Glomerular visceral epithelial cell (primary cell): ENCODE data around the gene RFX7.
"Not testable (repeated sequence)": the region's sequence is repeated elsewhere in the genome, so short reads cannot be mapped to it uniquely, and the experiment has no call there.

Source experiments
- DNase-seq: peaks from one replicate; pipeline ENCODE4 v3.0.0-alpha.2; 2016; ENCODE audit errors: extremely low spot score

The RFX7 gene

GRCh38 chr15:56243163-56244037, at the start of gene RFX7:
RFX7 (minus strand) TSS chr15:56243879; CDS start chr15:56243285, 594 bp downstream.
- peak; percentile 79 for DNase-seq

DNA sequence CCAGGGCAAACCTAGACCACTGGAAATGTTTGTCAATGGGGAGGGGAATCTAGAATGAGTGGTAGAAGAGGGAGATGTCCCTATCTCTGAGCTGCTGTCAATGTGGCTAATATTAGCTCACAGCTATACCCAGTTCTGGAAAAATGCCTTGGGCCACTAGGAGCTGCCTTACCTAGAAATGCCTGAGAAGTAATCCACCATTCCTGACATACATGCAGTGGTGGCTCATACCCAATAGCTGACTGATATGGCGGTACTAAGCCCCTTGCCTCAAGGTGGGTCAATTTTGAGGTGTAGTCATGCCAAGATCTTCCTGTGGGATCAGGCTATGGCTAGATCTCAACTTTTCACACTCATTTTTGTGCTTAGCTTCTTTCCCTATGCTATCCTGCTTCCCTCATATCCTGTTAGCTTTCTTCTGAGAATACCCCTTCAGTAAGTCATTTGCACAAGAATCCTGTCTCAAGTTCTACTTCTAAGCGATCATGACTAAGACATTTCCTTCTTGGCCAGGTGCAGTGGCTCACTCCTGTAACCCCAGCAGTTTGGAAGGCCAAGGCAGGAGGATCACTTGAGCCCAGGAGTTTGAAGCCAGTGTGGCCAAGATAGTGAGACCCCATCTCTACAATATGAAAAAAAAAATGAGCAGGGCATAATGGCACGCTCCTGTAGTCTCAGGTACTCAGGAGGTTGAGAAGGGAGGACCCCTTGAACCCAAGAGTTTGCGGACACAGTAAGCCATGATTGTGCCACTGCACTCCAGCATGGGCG, 49.1 kb upstream of the RFX7 start:
- DNase-seq = no peak

DNA sequence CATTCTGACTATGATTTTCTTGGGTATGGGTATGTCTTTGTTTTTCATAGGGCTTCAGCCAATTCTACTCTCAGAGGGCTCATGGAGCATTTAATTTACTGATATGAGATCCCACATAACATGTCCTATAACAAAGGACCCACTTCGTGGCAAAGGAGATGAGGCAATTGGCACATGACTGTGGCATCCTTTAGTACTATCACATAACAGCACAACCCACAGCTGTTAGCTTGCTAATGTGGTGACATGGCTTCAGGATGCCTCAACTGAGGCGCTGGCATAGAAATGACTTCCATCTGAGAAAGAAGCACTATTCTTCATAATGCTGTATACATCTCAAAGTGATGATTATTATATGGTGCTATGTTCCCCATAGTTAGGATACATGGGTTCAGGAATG, 48.1 kb upstream of the RFX7 start:
- no peak for DNase-seq

- no peak for DNase-seq
These were observed 42.5 kb upstream of the RFX7 start for GRCh38 chr15:56286213-56286612.

DNA sequence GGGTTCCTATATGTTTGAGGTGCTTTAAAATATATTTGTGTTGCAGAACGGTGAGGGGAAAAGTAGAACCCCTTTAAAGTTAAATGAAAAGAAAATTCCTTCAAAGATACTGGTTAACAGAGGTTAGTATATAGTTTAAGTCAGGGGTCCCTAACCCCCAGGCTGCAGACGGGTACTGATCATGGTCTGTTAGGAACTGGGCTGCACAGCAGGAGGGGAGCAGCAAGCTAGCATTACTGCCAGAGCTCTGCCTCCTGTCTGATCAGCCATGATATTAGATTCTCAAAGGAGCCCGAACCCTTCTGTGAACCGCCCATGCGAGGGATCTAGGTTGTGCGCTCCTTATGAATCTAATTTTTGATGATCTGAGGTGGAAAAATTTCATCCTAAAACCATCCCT, 37.5 kb upstream of the RFX7 start:
- no peak for DNase-seq

GRCh38 chr15:56273724-56274123, 30.0 kb upstream of the RFX7 start:
- no peak for DNase-seq

DNA sequence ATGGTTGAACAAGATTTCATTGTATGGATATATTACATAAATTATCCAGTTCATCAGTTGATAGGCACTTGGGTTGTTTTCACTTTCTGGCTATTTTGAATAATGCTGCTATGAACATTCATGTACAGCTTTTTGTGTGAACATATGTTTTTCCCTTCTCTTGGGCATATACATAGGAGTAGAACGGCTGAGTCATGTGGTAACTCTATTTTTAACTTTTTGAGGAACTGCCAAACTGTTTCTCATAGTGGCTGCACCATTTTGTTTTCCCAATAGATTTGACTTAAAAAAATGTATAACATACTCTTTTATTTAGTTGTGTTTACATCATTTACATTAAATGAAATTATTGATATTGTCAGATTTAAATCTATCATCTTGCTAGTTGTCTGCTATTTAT, 28.8 kb upstream of the RFX7 start:
- DNase-seq = no peak

- DNase-seq = not testable (repeated sequence)
These were observed 22.8 kb upstream of the RFX7 start for GRCh38 chr15:56266465-56266864.

DNA sequence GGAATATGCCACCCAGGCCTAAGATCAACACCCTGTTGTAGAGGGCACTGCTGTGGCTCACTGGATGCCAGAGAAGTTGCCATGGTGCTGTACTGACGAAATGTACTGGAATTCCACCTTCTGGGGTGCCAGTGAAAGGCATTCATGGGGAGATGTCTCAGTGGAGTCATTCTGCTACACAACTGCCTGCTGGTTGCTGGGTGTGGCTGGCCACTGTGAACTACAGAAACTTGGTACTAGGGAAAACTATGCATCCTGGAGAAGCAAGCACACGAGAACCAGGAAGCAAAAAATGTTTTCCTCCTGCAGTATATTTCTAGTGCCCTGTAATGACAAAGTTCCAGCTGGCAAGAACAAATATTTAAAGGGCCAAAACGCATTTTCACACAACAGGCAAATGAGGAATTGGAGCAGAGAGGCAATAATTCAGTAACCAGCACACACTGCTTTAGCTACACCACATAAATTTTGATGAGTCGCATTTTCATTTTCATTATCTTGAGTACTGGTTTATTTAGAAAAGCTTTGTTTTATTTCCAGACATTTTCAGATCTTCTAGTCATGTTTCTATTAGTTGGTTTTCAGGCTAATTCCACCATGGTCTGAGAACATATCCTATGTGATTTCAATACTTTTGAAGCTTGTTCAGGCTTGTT, 18.3 kb upstream of the RFX7 start:
- DNase-seq = no peak

- DNase-seq = not testable (repeated sequence)
These were observed 13.6 kb upstream of the RFX7 start for GRCh38 chr15:56257306-56257705.

DNA sequence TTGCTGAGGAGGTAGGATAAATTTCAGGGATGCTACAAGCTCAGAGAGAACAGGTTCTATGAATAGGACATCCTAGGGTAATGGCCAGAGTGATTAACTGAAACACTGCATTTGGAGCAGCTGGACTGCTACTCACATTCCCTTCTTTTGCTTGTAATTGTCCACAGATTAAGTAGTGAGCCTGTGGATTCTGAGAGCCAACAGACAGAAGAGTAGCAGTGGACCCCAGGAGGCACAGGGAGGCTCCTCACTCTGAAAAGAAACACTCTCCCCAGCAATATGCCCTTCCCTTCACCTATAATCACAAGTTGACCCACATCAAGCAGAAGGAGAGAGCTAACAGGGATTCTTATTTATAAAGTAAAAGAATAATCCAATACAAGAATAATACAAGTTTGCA, 10.6 kb upstream of the RFX7 start:
- no peak for DNase-seq

DNA sequence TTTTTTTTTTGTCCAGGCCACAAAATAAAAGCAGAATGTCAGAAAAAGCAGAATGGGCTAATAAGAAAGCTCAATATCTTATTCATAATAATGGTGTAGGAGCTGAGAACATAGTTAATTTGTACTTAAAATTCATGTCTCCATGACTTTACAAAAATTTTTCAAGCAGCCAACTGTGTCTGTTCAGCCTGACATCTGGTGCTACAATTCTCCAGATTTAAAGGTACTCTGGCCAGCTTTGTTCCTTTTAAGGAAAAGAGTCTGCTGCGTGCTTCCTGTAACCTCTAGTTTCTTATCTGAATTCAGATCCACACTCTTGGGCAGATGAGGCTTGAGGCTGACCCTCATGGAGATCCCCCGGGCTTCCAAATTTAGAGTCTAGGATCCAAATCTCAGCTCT, 8.7 kb upstream of the RFX7 start:
- DNase-seq = no peak

GRCh38 chr15:56251315-56252095, 7.8 kb upstream of the RFX7 start:
- DNase-seq = no peak

- DNase-seq = no peak
These were observed 6.9 kb upstream of the RFX7 start for GRCh38 chr15:56250626-56251025.

GRCh38 chr15:56249092-56249491, 5.4 kb upstream of the RFX7 start:
- DNase-seq = peak; percentile 52

DNA sequence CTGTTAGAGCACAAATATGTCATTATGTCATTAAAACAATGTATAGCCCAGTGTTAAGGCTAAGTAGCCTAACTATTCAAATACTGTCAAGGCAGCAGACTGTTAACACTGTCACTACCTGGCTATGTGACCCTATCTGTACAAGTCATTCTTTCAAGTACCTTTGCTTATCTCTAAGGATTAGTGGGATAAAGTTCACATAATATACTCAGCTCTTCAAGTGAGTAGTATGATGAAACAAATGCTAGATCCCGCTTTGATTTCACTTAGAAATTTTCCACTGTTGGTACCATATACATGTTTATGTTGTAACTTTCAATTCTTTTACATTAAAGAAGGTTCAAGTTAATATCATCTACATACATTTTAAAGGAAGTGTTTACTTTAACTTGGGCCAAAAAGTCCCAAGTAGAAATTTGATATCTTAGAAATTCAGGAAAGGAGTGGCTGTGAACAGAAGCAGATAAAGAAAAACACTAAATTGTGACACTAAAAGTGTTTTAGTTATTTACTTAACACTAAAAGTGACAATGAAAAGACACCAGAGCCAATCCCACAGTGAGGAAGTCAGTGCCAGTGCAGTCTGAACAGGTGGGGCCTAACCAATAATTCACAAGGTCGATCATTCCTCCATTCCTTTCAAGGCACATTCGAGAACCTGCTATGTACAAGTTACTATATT, 4.8 kb upstream of the RFX7 start:
- no peak for DNase-seq

DNA sequence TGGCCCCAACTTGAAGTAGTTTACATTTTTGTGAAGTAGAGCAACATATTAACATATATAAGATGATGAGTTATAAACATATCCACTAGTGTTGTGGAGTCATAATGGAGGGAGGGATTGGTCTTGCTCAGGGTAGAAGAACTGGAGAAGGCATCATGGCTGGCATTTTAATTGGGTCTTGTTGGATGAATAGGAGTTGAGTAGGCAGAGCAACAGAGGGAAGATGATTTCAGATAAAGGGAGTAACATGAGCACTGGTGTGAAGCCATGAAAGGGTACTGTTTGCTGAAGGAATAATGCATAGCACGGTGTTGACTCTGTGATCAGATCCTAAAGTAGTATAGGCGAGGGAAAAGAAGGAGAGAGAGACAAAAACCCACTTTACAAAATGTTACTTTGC, 3.6 kb upstream of the RFX7 start:
- DNase-seq = no peak

GRCh38 chr15:56245871-56246814, 2.5 kb upstream of the RFX7 start:
- DNase-seq = peak; percentile 92

DNA sequence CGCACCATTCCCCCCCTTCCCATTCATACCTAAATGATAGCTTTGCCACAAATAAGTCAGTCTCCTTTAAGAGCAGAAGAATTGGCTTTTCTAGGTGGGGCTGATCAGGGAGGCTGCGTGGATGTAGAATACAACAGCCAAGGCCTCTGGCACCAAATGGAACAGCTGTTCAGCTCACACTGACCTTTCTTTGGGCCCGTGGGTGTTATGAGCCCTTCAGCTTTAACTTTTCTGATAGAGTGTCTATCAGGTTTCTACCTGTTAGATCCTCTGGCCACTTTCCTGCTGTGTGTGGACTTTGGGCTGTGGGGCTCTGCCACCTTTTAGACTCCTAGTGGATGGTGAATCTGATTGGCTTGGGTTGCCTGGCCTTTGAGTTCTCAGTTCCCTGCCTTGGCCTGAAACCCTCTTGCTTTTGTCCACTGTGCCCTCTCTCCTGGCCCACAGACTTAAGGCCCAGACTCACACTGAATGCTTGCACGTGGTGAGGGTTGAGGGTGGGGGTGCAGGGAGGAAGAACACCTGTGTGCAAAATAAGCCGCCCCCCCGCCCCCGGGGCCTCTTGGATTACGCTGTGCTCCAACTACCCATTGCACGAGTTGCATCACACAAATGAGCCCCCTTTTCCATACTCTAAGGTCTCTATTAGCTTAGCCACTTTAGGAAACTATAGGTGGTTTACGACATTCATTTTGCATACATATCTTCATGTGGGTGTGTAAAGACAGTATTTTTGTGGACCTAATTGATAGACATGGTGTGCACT, 1.3 kb upstream of the RFX7 start:
- no peak for DNase-seq
